Measurements from ENCODE around the gene PLIN1. TPM values are rescaled to one million over a fixed set of nuclear protein-coding genes. Genes with fewer than 3 reads are reported as not detected.

The PLIN1 gene
- total RNA-seq, 2 donors from 2014 or later = 140 to 245 TPM

DNA sequence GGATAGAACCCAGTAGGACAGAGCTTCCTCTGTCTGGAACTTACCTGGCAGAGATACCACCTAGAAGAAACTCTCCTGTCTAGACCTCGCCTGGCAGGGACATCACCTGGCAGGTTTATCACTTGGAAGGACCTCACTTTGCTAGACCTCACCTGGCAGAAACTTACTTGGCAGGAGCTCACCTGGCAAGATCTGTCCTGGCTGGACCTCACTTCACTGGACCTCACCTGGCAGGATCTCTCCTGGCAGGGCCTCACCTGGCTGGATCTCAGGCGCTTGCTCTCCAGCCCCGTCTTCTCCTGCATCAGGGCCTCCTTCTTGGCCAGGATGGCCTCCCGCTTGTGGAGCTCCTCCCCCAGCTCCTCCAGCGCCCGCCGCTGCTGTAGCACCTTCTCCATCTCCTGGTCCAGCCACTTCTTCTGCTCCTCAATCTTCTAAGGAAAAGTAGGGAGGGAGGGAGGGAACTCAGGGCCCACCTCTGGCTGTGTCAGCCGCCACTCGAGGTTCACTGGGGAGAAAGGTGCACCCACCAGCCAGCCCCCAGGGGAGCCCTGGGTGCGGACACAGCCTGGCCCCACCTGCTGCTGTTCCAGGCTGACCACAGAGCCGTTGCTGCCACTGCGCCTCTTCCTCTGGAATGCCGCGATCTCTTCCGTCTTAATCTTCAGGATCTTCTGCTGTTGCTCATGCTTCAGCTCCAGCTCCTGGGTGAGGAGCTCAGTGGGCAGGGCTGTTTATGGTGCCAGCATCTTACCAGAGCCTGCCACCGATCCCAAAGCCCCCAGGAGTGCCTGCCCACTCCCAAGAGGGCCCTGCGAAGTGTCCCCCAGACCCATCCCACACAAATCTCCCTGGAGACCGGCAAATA, 46.4 kb downstream of the PLIN1 start:
- DNase-seq = no peak
- ATAC-seq = no peak

GRCh38 chr15:89631902-89632264, 47.3 kb downstream of the PLIN1 start:
- intact Hi-C loops (cut with DNase I) = no loop called here
- ATAC-seq (no peak), DNase-seq (no peak)

More for the DNA sequence above, 46.4 kb downstream of the PLIN1 start:
- intact Hi-C loops (cut with DNase I) = no loop called here

DNA sequence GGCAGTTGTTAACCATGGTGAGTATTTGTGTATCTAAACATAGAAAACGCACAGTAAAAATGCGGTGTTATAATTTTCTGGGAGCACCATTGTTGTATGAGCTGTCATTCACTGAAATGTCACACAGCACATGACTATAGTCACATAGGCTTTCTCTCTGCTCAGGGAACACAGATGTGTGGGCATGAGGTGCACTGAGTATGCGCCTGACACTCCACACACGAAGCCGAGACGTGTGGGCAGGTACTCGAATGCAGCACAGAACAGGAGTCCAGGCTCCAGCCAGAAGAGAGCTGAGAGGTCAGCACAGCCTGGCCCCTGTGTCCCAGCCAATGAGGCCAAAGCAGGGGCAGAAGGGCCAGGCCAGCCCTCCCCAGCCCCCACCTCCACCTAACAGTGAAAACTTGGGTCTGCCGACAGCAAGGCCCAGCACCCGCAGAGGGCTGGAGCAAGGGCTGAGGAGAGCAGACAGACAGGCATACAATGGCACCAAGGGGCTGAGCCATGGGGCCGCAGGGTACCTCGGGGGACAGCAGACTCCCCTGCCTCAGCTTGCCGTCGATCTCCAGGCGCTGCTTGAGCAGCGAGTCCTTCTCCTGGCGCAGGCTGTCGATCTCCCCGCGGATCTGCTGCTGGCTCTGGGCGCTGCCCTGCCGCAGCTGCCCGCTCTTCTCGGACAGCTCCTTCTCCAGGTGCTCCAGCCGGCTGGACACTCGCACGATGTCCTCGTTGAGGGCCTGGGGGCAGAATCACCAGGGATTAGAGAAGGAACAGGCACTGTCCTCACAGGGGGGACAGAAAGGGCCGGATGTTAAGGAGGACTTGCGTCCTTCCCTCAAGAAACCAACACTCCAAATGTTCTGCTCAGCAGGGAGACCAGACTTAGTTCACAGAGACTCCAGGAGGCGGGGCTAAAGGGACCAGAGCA, 47.9 kb downstream of the PLIN1 start:
- ATAC-seq (no peak), DNase-seq (no peak)
- intact Hi-C loops (cut with DNase I) = no loop called here

DNA sequence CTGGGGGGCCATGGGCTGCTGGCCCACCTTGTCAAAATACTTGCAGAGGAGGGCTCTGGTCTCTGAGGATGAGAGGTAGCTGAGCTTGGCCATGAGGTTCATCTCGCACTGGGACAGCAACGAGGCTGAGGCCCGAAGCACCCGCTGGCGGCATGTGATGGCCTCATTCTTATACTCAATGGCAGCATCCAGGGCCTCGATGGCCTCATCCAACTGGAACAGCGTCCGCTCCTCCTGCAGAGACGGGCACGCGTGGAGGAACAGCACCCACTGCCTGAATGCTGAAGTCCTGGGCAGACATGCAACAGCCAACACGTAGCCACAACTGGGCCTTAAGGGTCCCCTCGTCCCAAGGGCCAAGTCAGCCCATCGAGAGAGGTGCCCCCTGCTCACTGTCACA, 48.9 kb downstream of the PLIN1 start:
- intact Hi-C loops (cut with DNase I) = no loop called here
- DNase-seq (no peak), ATAC-seq (no peak)

DNA sequence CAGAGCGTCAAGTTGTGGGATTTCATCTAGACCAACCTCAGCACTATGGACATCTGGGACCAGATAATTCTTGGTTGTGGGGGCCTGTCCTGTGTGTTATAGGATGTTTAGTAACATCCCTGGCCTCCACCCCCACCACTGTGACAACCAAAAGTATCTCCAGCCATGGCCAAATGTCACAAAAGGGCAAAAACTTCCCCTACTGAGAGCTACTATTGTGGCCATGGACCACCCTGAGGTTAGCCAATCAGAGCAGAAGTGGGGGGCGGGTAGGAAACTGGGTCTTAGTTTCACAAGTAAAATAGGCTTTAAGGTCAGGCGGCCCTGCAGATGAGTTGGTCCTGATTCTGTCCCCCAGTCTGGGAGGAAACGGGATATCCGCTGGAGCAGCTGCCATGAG, 49.3 kb downstream of the PLIN1 start:
- intact Hi-C loops (cut with DNase I) = no loop called here
- ATAC-seq (no peak), DNase-seq (no peak)

DNA sequence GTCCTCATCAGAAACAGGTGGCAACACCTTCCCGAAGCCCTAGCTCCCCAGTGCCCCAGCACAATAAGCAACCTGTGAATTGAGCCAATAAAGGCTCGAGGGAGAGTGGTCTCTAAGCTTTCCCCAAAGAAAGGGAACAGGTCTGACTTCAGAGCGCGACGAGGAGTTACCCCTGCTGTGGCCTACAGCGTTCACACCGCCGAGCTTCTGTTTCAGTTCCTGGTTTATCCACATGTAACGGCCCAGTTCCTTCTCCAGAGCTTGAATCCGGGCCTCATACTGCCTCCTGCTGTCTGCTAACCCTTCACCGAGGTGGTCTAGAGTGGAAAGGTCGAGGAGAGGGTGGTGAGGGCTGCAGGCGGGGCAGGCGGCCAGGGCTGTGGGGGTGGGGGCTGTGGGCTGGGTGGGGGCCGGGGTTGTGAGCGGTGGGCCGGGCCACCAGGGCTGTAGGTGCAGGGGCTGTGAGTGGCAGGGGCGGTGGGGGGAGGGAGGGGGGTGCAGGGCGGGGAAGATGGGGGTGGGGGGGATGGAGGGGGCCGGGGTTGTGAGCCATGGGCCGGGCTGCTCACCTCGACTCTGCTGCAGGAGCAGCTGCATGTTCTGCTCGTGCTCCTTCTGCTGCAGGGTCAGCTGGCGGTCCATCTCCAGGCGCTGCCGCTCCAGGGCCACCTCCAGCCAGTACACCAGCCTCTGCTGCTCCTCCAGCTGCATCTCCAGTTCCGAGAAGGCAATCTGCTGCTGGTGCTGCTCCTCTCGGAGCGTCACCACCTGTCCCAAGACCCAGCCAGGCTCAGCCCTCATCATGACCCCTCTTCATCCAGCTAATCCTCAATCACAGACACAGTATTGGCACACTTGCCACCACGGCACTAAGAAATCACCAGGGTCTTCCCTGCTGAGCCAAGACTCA, 50.1 kb downstream of the PLIN1 start:
- intact Hi-C loops (cut with DNase I) = no loop called here
- no peak for ATAC-seq

GRCh38 chr15:89628301-89628700, 50.9 kb downstream of the PLIN1 start:
- DNase-seq (no peak), ATAC-seq (no peak)
- intact Hi-C loops (cut with DNase I) = no loop called here

More for the DNA sequence above, 50.1 kb downstream of the PLIN1 start:
- DNase-seq = no peak

GRCh38 chr15:89627256-89627970, 51.8 kb downstream of the PLIN1 start:
- DNase-seq = no peak
- intact Hi-C loops (cut with DNase I) = no loop called here
- no peak for ATAC-seq

DNA sequence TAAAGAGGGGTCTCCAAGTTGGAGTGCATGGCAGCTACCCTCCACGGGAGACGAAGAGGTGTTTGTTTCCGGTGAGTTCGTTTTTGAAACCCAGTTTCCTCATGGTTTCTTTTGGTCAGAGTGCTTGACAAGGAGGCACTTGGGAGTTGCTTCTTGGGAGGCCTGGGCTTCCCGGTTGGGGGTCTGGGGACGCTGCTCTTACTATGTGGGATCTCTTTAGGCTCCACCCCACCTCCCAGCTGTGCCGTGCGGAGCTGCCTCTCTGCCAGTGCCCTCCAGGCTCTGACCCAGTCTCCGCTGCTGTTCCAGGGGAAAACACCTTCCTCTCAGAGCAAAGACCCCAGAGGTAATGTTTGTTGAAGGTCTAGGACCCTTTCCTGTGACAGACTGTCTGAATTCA, 53.5 kb downstream of the PLIN1 start:
- intact Hi-C loops (cut with DNase I) = no loop called here
- DNase-seq (no peak), ATAC-seq (no peak)

GRCh38 chr15:89623165-89623564, 56.0 kb downstream of the PLIN1 start:
- intact Hi-C loops (cut with DNase I) = no loop called here
- ATAC-seq (no peak), DNase-seq (no peak)

GRCh38 chr15:89621547-89621946, 57.6 kb downstream of the PLIN1 start:
- ATAC-seq = no peak

GRCh38 chr15:89616228-89616627, 62.9 kb downstream of the PLIN1 start:
- ATAC-seq (no peak), DNase-seq (no peak)
- intact Hi-C loops (cut with DNase I) = no loop called here

More at GRCh38 chr15:89621547-89621946, 57.6 kb downstream of the PLIN1 start:
- DNase-seq = no peak
- intact Hi-C loops (cut with DNase I) = no loop called here

DNA sequence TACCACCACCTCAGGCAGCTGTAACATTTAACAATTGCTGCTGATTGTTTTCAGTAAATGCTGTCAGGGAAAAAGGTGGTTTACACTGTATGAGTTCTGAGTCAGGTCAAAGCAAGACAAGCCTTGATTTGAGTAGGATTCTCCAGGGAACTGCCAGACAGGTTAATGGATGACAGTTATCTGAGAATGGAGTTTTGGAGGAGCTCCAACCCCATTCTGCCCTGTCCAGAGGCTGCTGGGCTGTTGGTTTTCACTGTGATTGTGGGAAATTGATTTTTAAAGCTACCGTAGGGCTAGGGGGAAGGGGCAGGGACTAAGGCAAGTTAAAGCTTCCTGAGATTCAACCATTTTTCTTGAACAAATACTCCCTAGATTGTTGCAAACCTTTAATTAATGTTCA, 64.0 kb downstream of the PLIN1 start:
- no peak for ATAC-seq
- DNase-seq = no peak
- intact Hi-C loops (cut with DNase I) = no loop called here

Other genes with a start within 250 kb of the PLIN1 start
- gene RHCG, start 182.8 kb downstream of the PLIN1 start, total RNA-seq = 1 to 10 TPM in 1 of 2 donors, under 1 TPM in 1; 0.15 to 1.8 TPM
- under 1 TPM; 0.03 to 0.44 TPM for gene TICRR, start 103.9 kb downstream of the PLIN1 start, total RNA-seq
- gene KIF7, start 23.9 kb downstream of the PLIN1 start, total RNA-seq = 1 to 10 TPM; 2.4 to 4.8 TPM
- 10 to 100 TPM; 11.1 to 18.3 TPM for gene PEX11A, start 11.4 kb upstream of the PLIN1 start, total RNA-seq
- not detected for gene WDR93, start 11.4 kb upstream of the PLIN1 start, total RNA-seq
- gene MESP1, start 71.9 kb upstream of the PLIN1 start, total RNA-seq = 10 to 100 TPM in 1 of 2 donors, 1 to 10 TPM in 1; 4.7 to 10.5 TPM
- gene MESP2, start 97.0 kb upstream of the PLIN1 start, total RNA-seq = under 1 TPM; 0.16 to 0.56 TPM
- 10 to 100 TPM in 1 of 2 donors, 1 to 10 TPM in 1; 5.6 to 21.0 TPM for gene ANPEP, start 135.5 kb upstream of the PLIN1 start, total RNA-seq
- 10 to 100 TPM; 33.0 to 35.6 TPM for gene AP3S2, start 214.6 kb upstream of the PLIN1 start, total RNA-seq
- gene ARPIN, start 233.6 kb upstream of the PLIN1 start, total RNA-seq = 10 to 100 TPM; 10.2 to 13.4 TPM

Measured in left cardiac atrium (tissue), 4 donors.